Fibroblast of mammary gland (primary cell): Measurements from ENCODE around the gene THBS3.

Source experiments
- DNase-seq: peaks from one replicate; pipeline ENCODE4 v3.0.0-alpha.2; 2010; ENCODE audit warnings: low read depth
- H3K4me3 ChIP-seq: 2 replicates; pipeline ENCODE4 v1.5.1; 2011; ENCODE audit warnings: low read depth, mild to moderate bottlenecking, low read length, moderate library complexity; ENCODE audit not compliant: control insufficient read depth
- TF ChIP-seq, protein P1 (sequence below): conservative IDR thresholded peaks from 2 replicates; pipeline ENCODE4 v1.5.1; 2011; ENCODE audit warnings: low read depth, low read length, inconsistent platforms; ENCODE audit not compliant: control insufficient read depth, insufficient read depth

Gene THBS3

DNA sequence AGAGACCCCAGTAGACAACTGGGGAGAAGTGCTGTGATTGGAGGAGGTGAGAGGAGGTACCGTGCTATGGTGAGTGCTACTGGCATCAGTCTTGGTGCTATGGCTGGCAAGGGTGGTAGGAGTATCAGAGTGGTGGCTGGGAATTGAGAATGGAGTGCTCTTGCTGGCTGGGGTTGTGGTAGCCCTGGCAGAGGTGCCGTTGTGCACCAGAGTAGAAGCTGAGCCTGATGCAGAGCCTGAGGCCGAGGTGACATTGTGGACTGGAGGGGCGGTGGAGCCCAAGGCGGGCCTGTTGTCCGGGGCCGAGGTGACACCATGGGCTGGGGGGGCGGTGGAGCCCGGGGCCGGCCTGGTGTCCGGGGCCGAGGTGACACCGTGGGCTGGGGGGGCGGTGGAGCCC is 19.4 kb downstream of the THBS3 start:
- no peak for DNase-seq
- no peak overlapping the region for H3K4me3 ChIP-seq
- TF ChIP-seq, protein P1, sequence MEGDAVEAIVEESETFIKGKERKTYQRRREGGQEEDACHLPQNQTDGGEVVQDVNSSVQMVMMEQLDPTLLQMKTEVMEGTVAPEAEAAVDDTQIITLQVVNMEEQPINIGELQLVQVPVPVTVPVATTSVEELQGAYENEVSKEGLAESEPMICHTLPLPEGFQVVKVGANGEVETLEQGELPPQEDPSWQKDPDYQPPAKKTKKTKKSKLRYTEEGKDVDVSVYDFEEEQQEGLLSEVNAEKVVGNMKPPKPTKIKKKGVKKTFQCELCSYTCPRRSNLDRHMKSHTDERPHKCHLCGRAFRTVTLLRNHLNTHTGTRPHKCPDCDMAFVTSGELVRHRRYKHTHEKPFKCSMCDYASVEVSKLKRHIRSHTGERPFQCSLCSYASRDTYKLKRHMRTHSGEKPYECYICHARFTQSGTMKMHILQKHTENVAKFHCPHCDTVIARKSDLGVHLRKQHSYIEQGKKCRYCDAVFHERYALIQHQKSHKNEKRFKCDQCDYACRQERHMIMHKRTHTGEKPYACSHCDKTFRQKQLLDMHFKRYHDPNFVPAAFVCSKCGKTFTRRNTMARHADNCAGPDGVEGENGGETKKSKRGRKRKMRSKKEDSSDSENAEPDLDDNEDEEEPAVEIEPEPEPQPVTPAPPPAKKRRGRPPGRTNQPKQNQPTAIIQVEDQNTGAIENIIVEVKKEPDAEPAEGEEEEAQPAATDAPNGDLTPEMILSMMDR, result no peak

DNA sequence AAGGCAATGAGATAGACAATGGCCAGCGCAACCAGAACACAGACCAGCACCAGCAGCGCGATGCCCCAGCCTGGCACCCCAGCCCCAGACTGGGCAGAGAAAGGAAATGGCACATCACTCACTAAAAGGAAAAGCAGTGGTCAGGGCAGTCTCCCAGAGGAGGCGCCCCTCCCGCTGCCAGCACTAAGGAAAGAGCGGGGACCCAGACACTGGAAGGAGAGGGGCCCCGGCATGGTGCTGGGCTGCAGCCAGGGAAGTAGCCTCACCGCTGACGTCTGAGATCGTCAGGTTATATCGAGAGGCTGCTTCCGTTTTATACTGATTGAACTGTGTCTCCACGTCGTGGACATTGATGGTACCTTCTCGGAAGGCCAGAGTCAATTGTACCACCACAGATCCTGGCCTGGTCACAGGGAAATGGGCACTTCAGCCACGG is 20.2 kb downstream of the THBS3 start:
- no peak for DNase-seq
- TF ChIP-seq, protein P1, result no peak
- H3K4me3 ChIP-seq, result no peak overlapping the region

DNA sequence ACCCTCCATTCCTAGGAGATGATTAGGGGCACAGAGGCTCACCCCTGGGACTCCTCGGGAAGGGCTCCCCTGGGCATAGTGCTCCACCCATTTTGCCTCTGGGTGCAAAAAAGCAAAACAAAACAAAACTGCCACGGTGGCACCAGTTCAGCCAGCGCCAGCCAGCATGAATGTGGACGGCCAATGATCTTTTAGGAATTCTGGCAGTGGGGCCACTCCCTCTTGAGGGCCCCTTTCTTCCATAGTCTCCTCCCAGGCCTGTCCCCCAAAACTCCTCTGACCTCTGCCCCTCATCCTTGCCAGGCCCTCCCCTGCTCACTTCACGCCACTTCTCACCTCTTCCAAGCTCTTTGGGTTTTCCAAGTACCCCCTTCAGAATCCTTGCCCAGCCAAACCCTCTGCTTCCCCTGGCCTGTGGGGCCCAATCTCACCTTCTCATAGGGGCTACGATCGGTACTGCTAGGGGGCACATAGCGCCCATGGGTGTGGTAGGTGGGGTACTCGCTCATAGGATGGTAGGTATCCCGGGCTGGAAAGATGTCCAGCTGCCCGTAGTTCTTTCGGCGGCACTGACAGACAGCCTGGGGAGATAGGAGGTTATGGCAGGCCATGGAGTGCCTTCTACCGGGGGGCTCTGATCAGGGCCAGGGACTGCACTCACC is 20.8 kb downstream of the THBS3 start:
- TF ChIP-seq, protein P1, result no peak
- no peak overlapping the region for H3K4me3 ChIP-seq
- no peak for DNase-seq

DNA sequence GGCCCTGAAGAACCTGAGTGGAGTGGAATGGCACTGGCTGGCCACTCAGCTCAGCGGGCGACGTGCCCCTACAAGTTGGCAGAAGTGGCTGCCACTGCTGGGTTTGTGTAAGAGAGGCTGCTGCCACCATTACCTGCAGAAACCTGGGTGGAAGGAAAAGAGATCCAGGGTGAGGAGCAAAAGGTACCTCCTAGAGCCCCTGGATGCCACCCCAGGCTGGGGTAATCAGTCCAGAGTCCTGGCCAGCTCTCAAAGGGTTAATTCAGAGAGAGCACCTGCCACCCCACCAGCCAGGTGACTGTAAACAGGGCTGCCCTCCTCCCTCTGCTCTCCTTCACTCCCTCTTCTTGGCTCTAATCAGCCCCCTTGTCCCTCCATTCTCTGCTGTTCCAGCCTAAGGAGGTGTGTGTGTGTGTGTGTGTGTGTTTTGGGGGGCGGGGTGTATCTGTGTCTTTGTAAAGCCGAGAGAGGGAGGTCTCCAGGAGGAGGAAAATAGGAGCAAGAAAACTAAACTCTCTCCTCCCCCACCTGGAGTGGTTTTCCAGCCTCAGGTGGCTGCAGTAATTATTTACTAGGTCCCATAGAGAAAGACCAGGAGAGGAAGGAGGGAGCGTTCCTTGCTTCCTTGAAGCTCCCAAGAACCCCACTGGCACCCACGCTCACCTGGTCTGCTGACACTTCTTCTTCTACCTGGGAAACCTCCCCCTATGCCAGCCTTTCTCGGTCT is 21.5 kb downstream of the THBS3 start:
- TF ChIP-seq, protein P1, result no peak
- no peak overlapping the region for H3K4me3 ChIP-seq
- DNase-seq, result no peak

DNA sequence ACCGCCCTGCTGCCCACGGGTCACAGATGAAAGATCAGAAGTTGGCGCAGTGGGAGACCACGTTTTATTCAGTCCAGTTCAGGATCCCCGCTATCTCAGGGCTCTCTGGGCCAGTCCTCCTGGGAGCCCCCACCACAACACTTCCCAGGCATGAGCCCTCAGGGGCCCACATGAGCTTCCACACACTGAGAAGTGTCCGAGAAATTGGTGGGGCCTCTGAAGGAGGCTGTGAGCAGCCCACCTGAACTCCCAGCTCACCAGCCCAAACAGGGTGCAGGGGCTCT is 22.0 kb downstream of the THBS3 start:
- no peak overlapping the region for H3K4me3 ChIP-seq
- DNase-seq, result no peak
- TF ChIP-seq, protein P1, result no peak

DNA sequence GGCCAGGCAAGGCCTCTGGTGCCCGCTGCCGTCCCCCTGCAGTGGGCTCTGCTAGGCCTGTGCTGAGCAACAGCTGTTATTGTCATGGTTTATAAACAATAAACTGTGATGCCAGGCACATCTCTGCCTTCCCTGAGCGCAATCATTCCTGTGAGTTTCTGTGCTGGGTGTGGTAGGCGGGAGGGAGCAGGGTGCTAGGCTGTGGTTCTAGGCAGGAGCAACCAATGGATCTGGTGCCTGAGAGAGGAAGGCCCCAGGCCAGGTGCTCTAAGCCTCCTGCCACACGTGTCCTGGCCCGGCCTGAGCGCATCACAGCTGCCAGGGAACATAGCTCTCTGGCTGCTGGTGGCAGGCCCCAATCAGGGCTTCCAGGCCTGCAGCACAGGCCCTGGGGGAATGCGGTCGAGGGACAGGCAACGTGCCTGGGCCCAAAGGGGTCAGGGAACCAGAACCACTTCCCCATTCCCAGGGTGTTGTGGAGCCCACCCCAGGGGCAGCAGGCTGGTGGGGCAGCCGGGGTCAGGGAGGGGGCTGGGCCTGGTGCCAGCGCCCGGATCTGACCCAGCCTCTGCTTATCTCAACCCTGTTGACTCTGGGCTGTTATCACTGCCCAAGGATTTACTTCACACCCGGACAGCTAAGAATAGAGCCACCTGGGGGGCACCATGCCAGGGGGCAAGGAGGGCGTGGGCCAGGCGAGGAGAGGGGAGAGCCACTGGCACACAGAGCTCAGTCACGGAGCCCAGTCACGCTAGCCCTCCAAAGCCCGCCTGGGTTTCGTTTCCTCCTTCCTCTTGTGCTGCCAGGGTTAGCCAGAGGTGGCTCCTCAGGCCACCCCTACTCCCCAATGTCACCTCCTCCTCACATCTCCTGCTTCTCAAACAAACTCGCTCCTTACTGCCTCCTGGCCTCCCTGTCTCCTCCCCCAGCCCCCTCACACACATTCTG is 22.6 kb downstream of the THBS3 start:
- H3K4me3 ChIP-seq, result no peak overlapping the region
- DNase-seq, result no peak
- TF ChIP-seq, protein P1, result no peak
